ENCODE data around the gene C10orf71. TPM values are rescaled to one million over a fixed set of nuclear protein-coding genes. Genes with fewer than 3 reads are reported as not detected.

C10orf71 gene
- total and polyA plus RNA-seq, 2 of the 8 experiments (the other 6 are each of a cell fraction or from before 2014, with no cell fraction given): not detected

- TF ChIP-seq EP300 (IDR thresholded peaks at IDR 0.05; ENCODE audit: borderline replicate concordance in 1 of 2, low read depth in 2 of 2, low read length in 2 of 2) (no peak), TAF1 (IDR thresholded peaks at IDR 0.05; ENCODE audit: low read depth, low read length) (no peak), CTBP2 (IDR thresholded peaks at IDR 0.05; ENCODE audit: borderline replicate concordance, insufficient read depth, insufficient read length, low read length) (no peak), EZH2 (IDR thresholded peaks at IDR 0.05; ENCODE audit: low read depth, low read length, severe bottlenecking) (no peak), POLR2AphosphoS5 (IDR thresholded peaks at IDR 0.05; ENCODE audit: low read depth, low read length) (no peak), KDM5A (IDR thresholded peaks at IDR 0.05; ENCODE audit: low read length) (no peak), KDM4A (IDR thresholded peaks at IDR 0.05; ENCODE audit: low read depth, low read length, severe bottlenecking) (no peak)
Measured at GRCh38 chr10:49370326-49371100, 71.5 kb downstream of the C10orf71 start (continued).
